GM23248 (cell line): ENCODE results near the gene FMNL3.

ENCODE experiments used
- EZH2 ChIP-seq: fragments of 200-600 bp; sonication (generic); IDR thresholded peaks from 2 replicates; pipeline ENCODE4 v1.6.1; 2018; ENCODE audit warnings: antibody characterized with exemption, mild to moderate bottlenecking; ENCODE audit not compliant: insufficient read depth, poor library complexity, severe bottlenecking
- EZH2phosphoT487 ChIP-seq: fragments of 200-600 bp; sonication (generic); IDR thresholded peaks from 2 replicates; pipeline ENCODE4 v1.6.1; 2018; ENCODE audit warnings: antibody characterized with exemption, moderate library complexity, mild to moderate bottlenecking, low read depth; ENCODE audit not compliant: insufficient read depth

DNA sequence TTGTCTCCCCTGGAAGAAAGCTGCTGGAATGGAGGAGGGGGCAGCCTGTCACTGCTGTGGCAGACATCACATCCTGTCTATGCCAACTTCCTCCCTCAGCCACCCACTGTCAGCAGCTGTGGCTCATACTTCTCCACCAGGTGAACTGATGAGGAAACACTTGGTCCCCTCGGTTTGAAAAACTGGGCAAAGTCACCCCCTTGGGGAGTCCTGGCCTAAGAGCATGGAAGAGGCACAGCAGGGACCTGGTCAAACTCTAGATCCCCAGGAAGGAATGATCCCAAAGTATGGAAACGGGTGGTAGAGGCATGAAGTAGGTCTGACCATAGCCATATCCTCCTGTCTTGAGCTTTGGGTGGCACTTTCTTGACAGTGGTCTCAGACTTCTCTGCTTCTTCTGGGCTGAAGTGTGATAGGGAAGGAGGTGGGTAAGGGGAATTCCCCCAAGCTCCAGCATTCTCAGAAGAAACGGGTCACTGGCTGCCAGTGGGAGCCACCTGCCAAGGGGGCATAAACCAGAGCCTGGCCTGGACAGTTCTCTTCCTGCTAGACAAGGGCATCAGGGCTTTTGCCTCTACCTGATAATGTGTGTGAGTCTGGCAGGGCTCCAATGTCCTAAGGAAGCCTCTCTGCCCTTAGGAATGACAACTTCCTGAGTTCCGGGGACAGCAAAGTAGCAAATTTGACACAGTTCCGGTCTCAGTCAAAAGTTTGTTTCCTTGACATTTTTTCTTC is 36.0 kb downstream of the FMNL3 start:
- no peak for TF ChIP-seq EZH2
- TF ChIP-seq EZH2phosphoT487: no peak
